ENCODE data around the gene CLHC1.
"Not testable (repeated sequence)": the region's sequence is repeated elsewhere in the genome, so short reads cannot be mapped to it uniquely, and the experiment has no call there.

The CLHC1 gene

GRCh38 chr2:55133467-55134315 is 98.4 kb downstream of the CLHC1 start:
- H3K27ac ChIP-seq, result peak overlapping the region; percentile 29
- H3K9ac ChIP-seq, result no peak overlapping the region
- no peaks in the 10 kb centered on the region for H3K36me3 ChIP-seq (ENCODE audit: control insufficient read depth, insufficient read depth, low read length)
- no peak overlapping the region for H2AFZ ChIP-seq
- H3K27me3 ChIP-seq (ENCODE audit: control insufficient read depth, insufficient read depth, low read length), result no peaks in the 10 kb centered on the region
- H3K9me3 ChIP-seq (ENCODE audit: control insufficient read depth, low read length), result no peaks in the 10 kb centered on the region
- TF ChIP-seq CTCF (IDR thresholded peaks at IDR 0.05), result no peak
- H3K4me2 ChIP-seq (ENCODE audit: low read length), result peak overlapping the region; percentile 12
- H3K4me1 ChIP-seq, result no peaks in the 10 kb centered on the region
- no peaks in the 10 kb centered on the region for H3K79me2 ChIP-seq
- no peak overlapping the region for H3K4me3 ChIP-seq (ENCODE audit: low read depth, low read length)

- H3K27me3 ChIP-seq (ENCODE audit: control insufficient read depth, insufficient read depth, low read length), result no peaks in the 10 kb centered on the region
- no peaks in the 10 kb centered on the region for H3K79me2 ChIP-seq
- no peak for TF ChIP-seq CTCF (IDR thresholded peaks at IDR 0.05)
- no peaks in the 10 kb centered on the region for H3K9me3 ChIP-seq (ENCODE audit: control insufficient read depth, low read length)
- no peaks in the 10 kb centered on the region for H3K4me1 ChIP-seq
- H3K27ac ChIP-seq, result no peak overlapping the region
- H2AFZ ChIP-seq, result no peak overlapping the region
- H3K4me2 ChIP-seq (ENCODE audit: low read length), result no peak overlapping the region
- H3K9ac ChIP-seq, result no peak overlapping the region
- no peaks in the 10 kb centered on the region for H3K36me3 ChIP-seq (ENCODE audit: control insufficient read depth, insufficient read depth, low read length)
- H3K4me3 ChIP-seq (ENCODE audit: low read depth, low read length), result no peak overlapping the region
Measured at GRCh38 chr2:55130849-55131248, 101.2 kb downstream of the CLHC1 start.

GRCh38 chr2:55126643-55127042 is 105.5 kb downstream of the CLHC1 start:
- H3K27ac ChIP-seq; H3K27me3 ChIP-seq (ENCODE audit: control insufficient read depth, insufficient read depth, low read length); H2AFZ ChIP-seq; H3K4me1 ChIP-seq; H3K4me3 ChIP-seq (ENCODE audit: low read depth, low read length); H3K9ac ChIP-seq; H3K9me3 ChIP-seq (ENCODE audit: control insufficient read depth, low read length); H3K79me2 ChIP-seq; H3K4me2 ChIP-seq (ENCODE audit: low read length); H3K36me3 ChIP-seq (ENCODE audit: control insufficient read depth, insufficient read depth, low read length): not testable (repeated sequence)

Data from parathyroid adenoma (tissue), 2 donors.